SK-N-SH (cell line): Measurements from ENCODE around the gene STARD5. TPM values are rescaled to one million over a fixed set of nuclear protein-coding genes. Genes with fewer than 3 reads are reported as not detected.

Experiments used
- CTCF ChIA-PET: fragments of 300-600, 350-600 bp; formaldehyde crosslinking; extraction: SDS; loops from one replicate; lab custom pipeline; 2021; lab: Yijun Ruan, JAX
- POLR2A ChIA-PET: fragments of 350-600 bp; sonication (Branson Sonifier 250); formaldehyde crosslinking; extraction: SDS; loops from one replicate; lab custom pipeline; 2020; ENCODE audit warnings: antibody characterized with exemption, inconsistent platforms; lab: Yijun Ruan, JAX
- DNase-seq: peaks from one replicate; pipeline ENCODE4 v3.0.0; 2012
- H2AFZ ChIP-seq: fragments of 200-600 bp; sonication (generic); 2 replicates; pipeline ENCODE4 v1.8.1; 2016; ENCODE audit warnings: antibody characterized with exemption, mild to moderate bottlenecking, low read depth
- H3F3A ChIP-seq: fragments of 200-600 bp; sonication (generic); replicated peaks from 2 replicates; pipeline ENCODE3; 2016; ENCODE audit warnings: antibody characterized with exemption, mild to moderate bottlenecking; ENCODE audit not compliant: insufficient read depth
- H3K27ac ChIP-seq, 2 experiments: fragments of 200-500 bp in 1 of 2; fragments of 200-600 bp in 1 of 2; sonication (Bioruptor generic) in 1 of 2; sonication (generic), shearing (Covaris generic) in 1 of 2; 2 replicates each; pipeline versions ENCODE4 v1.5.1 to v1.6.1; 2014 to 2016; ENCODE audit warnings: low read depth in 2 of 2, inconsistent platforms in 1 of 2, low read length in 1 of 2, mild to moderate bottlenecking in 1 of 2, mixed read lengths in 1 of 2
- H3K27me3 ChIP-seq: fragments of 200-600 bp; sonication (generic), shearing (Covaris generic); 2 replicates; pipeline ENCODE4 v1.6.1; 2016; ENCODE audit warnings: mixed run types; ENCODE audit not compliant: insufficient read depth
- H3K36me3 ChIP-seq, 2 experiments: fragments of 200-500 bp in 1 of 2; fragments of 200-600 bp in 1 of 2; sonication (Bioruptor generic) in 1 of 2; sonication (generic) in 1 of 2; replicated peaks in 1 of 2; 2 replicates each; pipeline versions ENCODE3 to v1.5.1; 2014 to 2016; ENCODE audit warnings: low read length in 1 of 2, mild to moderate bottlenecking in 1 of 2; ENCODE audit not compliant: insufficient read depth in 2 of 2, control insufficient read depth in 1 of 2
- H3K4me1 ChIP-seq, 2 experiments: fragments of 200-500 bp in 1 of 2; fragments of 200-600 bp in 1 of 2; sonication (Bioruptor generic) in 1 of 2; sonication (generic), shearing (Covaris generic) in 1 of 2; 2 replicates each; pipeline versions ENCODE4 v1.5.1 to v1.6.1; 2014 to 2016; ENCODE audit warnings: low read depth in 1 of 2, low read length in 1 of 2, mixed run types in 1 of 2; ENCODE audit not compliant: insufficient read depth in 2 of 2, control insufficient read depth in 1 of 2
- H3K4me2 ChIP-seq: fragments of 200-600 bp; sonication (generic), shearing (Covaris generic); 2 replicates; pipeline ENCODE4 v1.6.1; 2017; ENCODE audit warnings: mixed run types
- H3K4me3 ChIP-seq, 2 experiments: fragments of 200-500 bp in 1 of 2; fragments of 200-600 bp in 1 of 2; sonication (Bioruptor generic) in 1 of 2; sonication (generic), shearing (Covaris generic) in 1 of 2; 2 replicates each; pipeline versions ENCODE4 v1.5.1 to v1.8.1; 2014 to 2016; ENCODE audit warnings: low read depth in 2 of 2, inconsistent platforms in 1 of 2, low read length in 1 of 2, mild to moderate bottlenecking in 1 of 2, mixed read lengths in 1 of 2, moderate library complexity in 1 of 2
- H3K79me2 ChIP-seq: fragments of 200-600 bp; sonication (generic); 2 replicates; pipeline ENCODE4 v1.8.1; 2017; ENCODE audit warnings: mild to moderate bottlenecking; ENCODE audit not compliant: insufficient read depth
- H3K9ac ChIP-seq: fragments of 200-600 bp; sonication (generic); 2 replicates; pipeline ENCODE4 v1.6.1; 2017; ENCODE audit warnings: mixed run types
- H3K9me2 ChIP-seq: fragments of 200-600 bp; sonication (generic); 2 replicates; pipeline ENCODE4 v1.6.1; 2017; ENCODE audit warnings: mixed run types
- H3K9me3 ChIP-seq: fragments of 200-600 bp; sonication (generic); 2 replicates; pipeline ENCODE4 v1.6.1; 2017; ENCODE audit warnings: mixed run types, mild to moderate bottlenecking, moderate library complexity
- H4K20me1 ChIP-seq: fragments of 200-600 bp; sonication (generic); 2 replicates; pipeline ENCODE4 v1.6.1; 2017; ENCODE audit warnings: mild to moderate bottlenecking, mixed run types; ENCODE audit not compliant: insufficient read depth
- CHD2 ChIP-seq: fragments of 150-350 bp; IDR thresholded peaks from 2 replicates; pipeline ENCODE4 v1.6.1; 2018; ENCODE audit warnings: low read length; ENCODE audit not compliant: partially characterized antibody
- ELF1 ChIP-seq: IDR thresholded peaks from 2 replicates; pipeline ENCODE4 v1.4.0; 2012
- EZH2phosphoT487 ChIP-seq: fragments of 200-600 bp; sonication (generic); IDR thresholded peaks from 2 replicates; pipeline ENCODE4 v1.6.1; 2017; ENCODE audit warnings: low read depth, mixed run types, mild to moderate bottlenecking, antibody characterized with exemption, moderate library complexity, borderline replicate concordance
- FOSL2 ChIP-seq: IDR thresholded peaks from 2 replicates; pipeline ENCODE4 v1.4.0; 2012; ENCODE audit warnings: low read depth, mild to moderate bottlenecking, moderate library complexity, borderline replicate concordance
- FOXJ3 ChIP-seq: sonication (generic); formaldehyde crosslinking; IDR thresholded peaks from 2 replicates; pipeline ENCODE4 v1.5.1; 2020; ENCODE audit warnings: mild to moderate bottlenecking, missing genetic modification reagents
- GABPA ChIP-seq: IDR thresholded peaks from 2 replicates; pipeline ENCODE4 v1.4.0; 2012; ENCODE audit warnings: low read depth, mild to moderate bottlenecking
- GATA2 ChIP-seq: sonication (generic); formaldehyde crosslinking; IDR thresholded peaks from 2 replicates; pipeline ENCODE4 v1.5.0; 2020; ENCODE audit warnings: mild to moderate bottlenecking, missing genetic modification reagents
- MEF2A ChIP-seq: IDR thresholded peaks from 2 replicates; pipeline ENCODE4 v1.4.0; 2012; ENCODE audit warnings: low read depth, borderline replicate concordance
- MXI1 ChIP-seq: IDR thresholded peaks from 2 replicates; pipeline ENCODE4 v1.6.1; 2012; ENCODE audit warnings: mild to moderate bottlenecking, low read depth, low read length, improper control_type of control experiment
- NRF1 ChIP-seq: IDR thresholded peaks from 2 replicates; pipeline ENCODE4 v1.6.1; 2012; ENCODE audit warnings: low read depth, mild to moderate bottlenecking, low read length
- RAD21 ChIP-seq: IDR thresholded peaks from 2 replicates; pipeline ENCODE4 v1.6.1; 2012; ENCODE audit warnings: mild to moderate bottlenecking, low read length
- RCOR1 ChIP-seq: fragments of 150-350 bp; IDR thresholded peaks from 2 replicates; pipeline ENCODE4 v1.6.1; 2017; ENCODE audit warnings: antibody characterized with exemption, low read length
- RFX5 ChIP-seq: IDR thresholded peaks from 2 replicates; pipeline ENCODE4 v1.6.1; 2012; ENCODE audit warnings: mild to moderate bottlenecking, improper control_type of control experiment, low read length
- SIN3A ChIP-seq: IDR thresholded peaks from 2 replicates; pipeline ENCODE4 v1.6.1; 2012; ENCODE audit warnings: low read depth, mild to moderate bottlenecking, low read length, moderate library complexity, borderline replicate concordance
- WGBS: methylation state at CpG from one replicate; pipeline ENCODE4 v1.1.6; 2017; ENCODE audit warnings: low lambda C conversion rate; 5-methylcytosine and 5-hydroxymethylcytosine counted together
- polyA plus RNA-seq, 3 experiments: library from polyadenylated mRNA; depleted of rRNA; stranded (reverse); fragments of >200 nt; gene quantifications; 2 replicates each; pipeline ENCODE4 v1.2.3, GENCODE V29; 2012
- TF ChIP-seq, protein P1 (sequence below): IDR thresholded peaks from 2 replicates; pipeline ENCODE4 v1.4.0; 2012; ENCODE audit warnings: low read depth, borderline replicate concordance
- TF ChIP-seq, protein P2 (sequence below): IDR thresholded peaks from 2 replicates; pipeline ENCODE4 v1.4.0; 2012; ENCODE audit warnings: low read depth
- TF ChIP-seq, protein P3 (sequence below): fragments of 150-350 bp; IDR thresholded peaks from 2 replicates; pipeline ENCODE4 v1.6.1; 2016; ENCODE audit warnings: mild to moderate bottlenecking, low read depth, low read length

Gene STARD5
- polyA plus RNA-seq, 1 of the 3 experiments (the other 2 are of a cell fraction) = 1.6 TPM

DNA sequence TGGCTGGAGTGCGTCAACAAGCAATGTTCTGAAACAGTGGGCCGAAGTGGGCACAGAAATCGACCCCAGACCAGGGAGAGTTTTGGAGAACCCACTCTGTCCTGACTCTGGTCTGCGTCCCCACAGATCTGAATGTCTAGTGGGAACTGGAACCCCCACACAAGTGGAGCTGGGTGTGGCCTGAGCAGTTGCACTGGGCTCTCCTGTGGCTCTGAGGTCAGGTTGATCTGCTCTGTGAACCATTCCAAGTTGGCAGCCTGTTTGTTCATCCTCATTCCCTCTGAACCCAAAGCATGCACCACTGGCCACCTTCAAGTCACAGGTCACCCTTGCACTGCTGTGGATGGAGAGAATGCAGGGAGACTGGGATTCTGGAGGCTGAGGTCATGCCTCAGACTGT, 60.5 kb downstream of the STARD5 start:
- no peak overlapping the region for H2AFZ ChIP-seq
- no peaks in the 10 kb centered on the region for H3K79me2 ChIP-seq
- H3K27ac ChIP-seq = no peak overlapping the region
- no peaks in the 10 kb centered on the region for H3K9me2 ChIP-seq
- no peak for DNase-seq
- H3K9ac ChIP-seq = no peak overlapping the region
- TF ChIP-seq FOXJ3 (no peak), NRF1 (no peak), RAD21 (no peak), ELF1 (no peak), GABPA (no peak), SIN3A (no peak), MEF2A (no peak), RCOR1 (no peak), CHD2 (no peak), RFX5 (no peak), EZH2phosphoT487 (no peak), FOSL2 (no peak), MXI1 (no peak), GATA2 (no peak)
- TF ChIP-seq, protein P1, sequence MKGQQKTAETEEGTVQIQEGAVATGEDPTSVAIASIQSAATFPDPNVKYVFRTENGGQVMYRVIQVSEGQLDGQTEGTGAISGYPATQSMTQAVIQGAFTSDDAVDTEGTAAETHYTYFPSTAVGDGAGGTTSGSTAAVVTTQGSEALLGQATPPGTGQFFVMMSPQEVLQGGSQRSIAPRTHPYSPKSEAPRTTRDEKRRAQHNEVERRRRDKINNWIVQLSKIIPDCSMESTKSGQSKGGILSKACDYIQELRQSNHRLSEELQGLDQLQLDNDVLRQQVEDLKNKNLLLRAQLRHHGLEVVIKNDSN = no peak
- TF ChIP-seq, protein P2, sequence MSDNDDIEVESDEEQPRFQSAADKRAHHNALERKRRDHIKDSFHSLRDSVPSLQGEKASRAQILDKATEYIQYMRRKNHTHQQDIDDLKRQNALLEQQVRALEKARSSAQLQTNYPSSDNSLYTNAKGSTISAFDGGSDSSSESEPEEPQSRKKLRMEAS = no peak
- TF ChIP-seq, protein P3, sequence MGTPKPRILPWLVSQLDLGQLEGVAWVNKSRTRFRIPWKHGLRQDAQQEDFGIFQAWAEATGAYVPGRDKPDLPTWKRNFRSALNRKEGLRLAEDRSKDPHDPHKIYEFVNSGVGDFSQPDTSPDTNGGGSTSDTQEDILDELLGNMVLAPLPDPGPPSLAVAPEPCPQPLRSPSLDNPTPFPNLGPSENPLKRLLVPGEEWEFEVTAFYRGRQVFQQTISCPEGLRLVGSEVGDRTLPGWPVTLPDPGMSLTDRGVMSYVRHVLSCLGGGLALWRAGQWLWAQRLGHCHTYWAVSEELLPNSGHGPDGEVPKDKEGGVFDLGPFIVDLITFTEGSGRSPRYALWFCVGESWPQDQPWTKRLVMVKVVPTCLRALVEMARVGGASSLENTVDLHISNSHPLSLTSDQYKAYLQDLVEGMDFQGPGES = no peak
- TF ChIP-seq, all 33 proteins: peak for 0
- 40% methylated on average over 4 of the region's 4 CpGs for WGBS
- peaks cover 15% of the 10 kb centered on the region; the same call in 1 of the 2 replicates for H3K27me3 ChIP-seq
- H3K9me3 ChIP-seq = no peaks in the 10 kb centered on the region
- POLR2A ChIA-PET = no interaction called here
- H3F3A ChIP-seq = no peaks in the 10 kb centered on the region
- CTCF ChIA-PET = interaction anchor here (1.0 to 8.5 kb wide), 5 partner anchors 11 to 294 kb away, joined by 3 to 451 read pairs (median 50); no protein-coding TSS in a partner anchor
- no peak overlapping the region for H3K4me3 ChIP-seq
- no peaks in the 10 kb centered on the region for H4K20me1 ChIP-seq
- no peaks in the 10 kb centered on the region for H3K36me3 ChIP-seq
- H3K4me1 ChIP-seq = peaks cover 5 to 8% of the 10 kb centered on the region in 2 experiments; a peak in 2 of 4 replicates
- H3K4me2 ChIP-seq = no peak overlapping the region
